Daoy (cell line): Measurements from ENCODE around the gene ASIP. TPM values are rescaled to one million over a fixed set of nuclear protein-coding genes. Genes with fewer than 3 reads are reported as not detected.
"Not testable (repeated sequence)": the region's sequence is repeated elsewhere in the genome, so short reads cannot be mapped to it uniquely, and the experiment has no call there.

Experiments used
- DNase-seq: peaks from one replicate; pipeline ENCODE4 v3.0.0-alpha.2; 2015; ENCODE audit warnings: low read depth
- total RNA-seq: library from RNA; depleted of rRNA; stranded (reverse); fragments of >200 nt; shearing (Covaris generic); gene quantifications from 2 replicates; pipeline ENCODE4 v1.2.3, GENCODE V29; 2014; rRNA removed

ASIP gene, protein sequence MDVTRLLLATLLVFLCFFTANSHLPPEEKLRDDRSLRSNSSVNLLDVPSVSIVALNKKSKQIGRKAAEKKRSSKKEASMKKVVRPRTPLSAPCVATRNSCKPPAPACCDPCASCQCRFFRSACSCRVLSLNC
- not detected in 2 replicates for total RNA-seq

GRCh38 chr20:34240693-34241615, at the start of gene ASIP:
ASIP (plus strand) TSS chr20:34241423; CDS start chr20:34260375, 18,952 bp downstream.
- DNase-seq, result no peak

DNA sequence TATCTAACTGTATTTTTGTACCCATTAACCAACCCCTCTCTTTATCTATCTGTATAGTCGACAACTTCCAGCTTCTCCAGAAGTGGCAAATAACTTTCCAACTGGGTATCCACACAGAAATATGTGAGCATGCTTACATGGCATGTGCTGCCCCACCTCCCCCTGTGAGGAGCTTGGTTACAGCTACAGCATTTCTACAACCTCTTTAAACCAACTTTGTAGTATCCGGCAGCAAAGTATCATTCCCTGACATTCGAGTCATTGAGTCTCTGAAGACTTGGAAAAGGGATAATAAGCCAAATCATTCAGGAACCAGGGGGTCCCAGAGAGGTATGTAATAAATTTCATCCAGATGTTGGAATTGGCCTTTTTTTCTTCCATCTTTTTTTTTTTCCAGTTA, 48.2 kb upstream of the ASIP start:
- no peak for DNase-seq

GRCh38 chr20:34199183-34199582, 42.0 kb upstream of the ASIP start:
- DNase-seq, result no peak

DNA sequence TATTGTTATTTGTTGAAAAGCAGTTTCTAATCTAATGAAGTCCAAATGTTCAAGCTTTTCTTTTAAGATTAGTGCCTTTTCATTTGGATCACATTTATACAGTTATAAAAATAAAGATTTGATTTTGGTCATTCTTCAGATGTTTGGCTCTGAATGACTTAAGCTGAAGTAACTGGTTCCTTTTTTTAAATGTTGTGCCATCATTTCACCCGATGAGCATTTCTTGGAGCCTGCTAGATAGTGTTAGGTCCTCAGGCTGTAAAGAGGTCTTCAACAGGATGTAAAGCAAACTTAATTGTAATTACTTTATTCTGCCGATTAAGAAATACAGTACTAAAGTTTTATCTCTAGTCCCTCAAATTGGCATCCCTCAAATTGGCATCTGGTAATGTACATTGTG, 41.2 kb upstream of the ASIP start:
- no peak for DNase-seq

- DNase-seq, result no peak
These were observed 39.7 kb upstream of the ASIP start for GRCh38 chr20:34201531-34201930.

DNA sequence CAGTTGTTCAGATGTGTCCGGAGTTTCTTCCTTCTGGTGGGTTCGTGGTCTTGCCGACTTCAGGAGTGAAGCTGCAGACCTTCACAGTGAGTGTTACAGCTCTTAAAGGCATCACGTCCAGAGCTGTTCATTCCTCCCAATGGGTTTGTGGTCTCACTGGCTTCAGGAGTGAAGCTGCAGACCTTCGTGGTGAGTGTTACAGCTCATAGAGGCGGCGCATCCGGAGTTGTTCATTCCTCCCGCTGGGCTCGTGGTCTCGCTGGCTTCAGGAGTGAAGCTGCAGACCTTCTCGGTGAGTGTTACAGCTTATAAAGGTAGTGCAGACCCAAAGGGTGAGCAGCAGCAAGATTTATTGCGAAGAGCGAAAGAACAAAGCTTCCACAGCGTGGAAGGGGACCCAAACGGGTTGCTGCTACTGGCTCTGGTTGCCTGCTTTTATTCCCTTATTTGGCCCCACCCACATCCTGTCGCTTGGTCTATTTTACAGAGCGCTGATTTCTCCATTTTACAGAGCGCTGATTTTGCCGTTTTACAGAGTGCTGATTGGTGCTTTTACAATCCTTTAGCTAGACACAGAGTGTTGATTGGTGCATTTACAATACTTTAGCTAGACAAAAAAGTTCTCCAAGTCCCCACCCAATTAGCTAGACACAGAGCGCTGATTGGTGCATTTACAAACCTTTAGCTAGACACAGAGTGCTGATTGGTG, 35.9 kb upstream of the ASIP start:
- peak; percentile 49 for DNase-seq

DNA sequence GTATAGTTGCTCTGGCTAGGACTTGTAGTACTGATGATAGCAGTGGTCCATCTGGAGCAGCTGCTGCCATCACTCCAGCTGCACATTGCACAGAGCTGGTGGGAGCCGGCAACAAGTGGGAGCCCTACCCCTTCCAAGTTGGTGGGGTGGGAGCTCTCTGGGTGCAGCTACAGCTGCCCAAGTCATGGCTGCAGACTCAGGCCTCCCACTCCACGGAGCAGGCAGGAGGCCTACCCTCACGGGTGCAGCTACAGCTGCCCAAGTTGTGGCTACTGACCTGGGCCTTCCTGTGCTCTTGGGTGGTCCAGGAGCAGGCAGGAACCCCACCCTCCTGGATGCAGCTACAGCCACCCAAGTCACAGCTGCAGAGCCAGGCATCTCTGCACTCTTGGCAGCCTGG, 32.1 kb upstream of the ASIP start:
- no peak for DNase-seq

DNA sequence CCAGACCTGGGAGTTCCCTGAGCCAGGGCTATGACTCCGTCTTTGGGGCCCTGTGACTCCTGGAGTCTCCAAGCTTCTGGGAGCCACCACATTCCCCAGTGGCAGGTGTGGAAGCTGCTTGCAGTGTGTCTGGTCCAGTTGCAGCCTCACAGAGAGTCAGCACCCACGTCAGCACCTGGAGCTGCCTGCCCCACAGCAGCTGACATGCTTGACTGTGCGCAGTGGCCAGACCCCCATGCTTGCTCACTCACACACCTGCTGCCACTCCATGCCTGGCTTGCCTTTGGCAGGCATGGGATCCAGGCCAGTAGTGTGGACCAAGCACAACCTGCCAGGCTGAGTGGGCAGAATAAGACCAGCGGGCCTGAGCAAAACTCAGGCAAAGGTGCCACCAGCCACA, 31.0 kb upstream of the ASIP start:
- no peak for DNase-seq

- DNase-seq, result no peak
These were observed 29.6 kb upstream of the ASIP start for GRCh38 chr20:34211591-34211990.

DNA sequence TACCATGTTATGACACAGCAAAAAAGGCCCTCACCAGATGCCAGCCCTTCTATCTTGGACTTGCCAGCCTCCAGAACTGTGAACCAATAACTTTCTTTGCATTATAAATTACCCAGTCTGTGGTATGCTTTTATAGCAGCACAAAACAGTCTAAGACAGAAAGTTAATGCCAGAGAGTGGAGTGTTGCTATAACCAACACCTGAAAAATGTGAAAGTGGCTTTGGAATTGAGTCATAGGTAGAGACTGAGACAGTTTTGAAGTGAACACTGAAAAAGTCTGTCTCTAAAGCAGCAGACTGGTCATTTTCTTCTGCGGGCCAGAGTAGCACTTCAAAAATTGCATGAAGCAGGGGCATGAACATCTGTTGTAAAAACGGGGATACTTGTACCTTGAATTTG, 28.0 kb upstream of the ASIP start:
- no peak for DNase-seq

- DNase-seq, result peak; percentile 84
These were observed 25.4 kb upstream of the ASIP start for GRCh38 chr20:34215711-34216381.

DNA sequence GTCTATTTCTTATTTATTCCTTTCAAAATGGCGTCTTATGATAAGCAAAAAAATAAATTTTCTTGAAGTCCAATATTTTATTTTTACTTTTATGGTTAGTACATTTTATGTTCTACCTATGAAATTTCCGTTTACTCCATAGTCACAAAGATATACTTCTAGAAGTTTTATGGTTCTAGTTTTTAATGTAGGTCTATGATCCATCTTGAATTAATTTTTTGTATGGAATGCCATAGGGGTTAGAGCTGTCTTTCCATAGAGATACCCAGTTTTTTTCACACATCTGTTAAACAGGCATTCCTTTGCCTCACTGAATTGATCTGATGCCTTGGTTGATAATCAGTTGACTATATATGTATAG, 24.9 kb upstream of the ASIP start:
- DNase-seq, result no peak

- DNase-seq, result peak; percentile 69
These were observed 20.7 kb upstream of the ASIP start for GRCh38 chr20:34220561-34220960.

GRCh38 chr20:34222208-34222607, 19.0 kb upstream of the ASIP start:
- DNase-seq, result peak; percentile 80

DNA sequence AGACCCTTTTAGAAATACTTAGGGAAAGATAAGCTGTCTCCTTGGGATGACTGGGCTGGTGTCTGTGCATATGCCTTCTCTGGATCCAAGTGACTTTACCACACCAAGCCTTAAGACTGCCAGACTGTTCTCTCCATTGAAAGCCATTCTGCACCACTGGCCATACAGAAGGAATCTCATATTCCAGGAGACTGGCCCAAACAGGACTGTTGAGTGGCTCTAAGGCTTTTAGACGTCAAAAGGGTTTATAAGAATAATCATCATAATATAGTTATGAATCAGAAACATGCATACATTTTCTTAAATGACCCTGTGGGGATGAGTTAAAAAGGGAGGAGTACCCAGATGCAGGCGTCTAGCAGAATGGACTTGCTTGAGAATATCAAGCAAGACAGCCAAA, 17.0 kb upstream of the ASIP start:
- not testable (repeated sequence) for DNase-seq

DNA sequence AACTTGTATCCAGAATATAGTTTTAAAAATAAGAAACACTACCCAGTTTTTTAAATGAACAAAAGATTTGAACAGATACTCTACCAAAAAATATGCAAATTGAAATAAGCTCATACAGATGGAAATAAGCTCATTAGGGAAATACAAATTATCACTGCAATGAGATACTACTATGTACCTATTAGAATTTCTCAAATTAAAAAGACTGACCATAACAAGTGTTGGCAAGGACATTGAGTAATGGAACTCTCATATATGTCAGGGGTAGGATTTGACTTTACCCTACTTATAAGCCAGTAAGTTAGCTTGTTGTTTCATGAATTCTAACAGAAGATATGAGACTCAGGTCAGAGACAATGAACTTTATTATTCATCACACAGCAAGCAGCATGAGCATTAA, 9.6 kb upstream of the ASIP start:
- no peak for DNase-seq

GRCh38 chr20:34232494-34233087, 8.6 kb upstream of the ASIP start:
- no peak for DNase-seq

DNA sequence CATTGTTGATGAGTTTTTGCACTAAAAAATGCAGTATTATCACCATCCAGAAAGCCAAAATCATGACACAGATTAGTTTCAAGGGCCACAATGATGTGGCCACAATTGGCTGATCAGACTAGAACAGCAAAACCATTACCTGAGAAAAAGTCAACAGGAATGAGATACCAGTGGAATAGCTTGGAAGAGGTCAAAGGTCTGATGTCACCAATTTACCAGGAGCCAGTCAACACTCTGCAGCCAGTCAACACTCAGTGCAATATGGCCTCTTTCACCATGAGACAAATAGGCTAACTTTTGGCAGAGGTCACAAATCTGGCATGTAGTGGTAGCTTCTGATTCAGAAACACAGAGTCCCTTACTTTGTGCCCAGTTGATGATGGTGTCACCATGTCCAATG, 7.5 kb upstream of the ASIP start:
- DNase-seq, result no peak

DNA sequence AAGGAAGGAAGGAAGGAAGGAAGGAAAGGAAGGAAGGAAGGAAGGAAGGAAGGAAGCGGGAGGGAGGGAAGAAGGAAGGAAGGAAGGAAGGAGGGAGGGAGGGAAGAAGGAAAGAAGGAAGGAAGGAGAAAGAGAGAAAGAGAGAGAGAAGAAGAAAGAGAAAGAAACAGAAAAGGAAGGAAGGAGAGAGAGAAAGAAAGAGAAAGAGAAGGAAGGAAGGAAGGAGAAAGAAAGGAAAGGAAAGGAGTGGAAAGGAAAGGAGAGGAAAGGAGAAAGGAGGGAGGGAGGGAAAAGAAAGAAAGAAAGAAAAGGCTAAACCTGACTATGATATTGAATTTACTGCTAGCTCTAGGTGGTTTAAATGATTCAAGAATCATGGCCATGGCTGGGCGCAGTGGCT, 5.3 kb upstream of the ASIP start:
- no peak for DNase-seq

GRCh38 chr20:34237942-34238341, 3.3 kb upstream of the ASIP start:
- DNase-seq, result no peak

DNA sequence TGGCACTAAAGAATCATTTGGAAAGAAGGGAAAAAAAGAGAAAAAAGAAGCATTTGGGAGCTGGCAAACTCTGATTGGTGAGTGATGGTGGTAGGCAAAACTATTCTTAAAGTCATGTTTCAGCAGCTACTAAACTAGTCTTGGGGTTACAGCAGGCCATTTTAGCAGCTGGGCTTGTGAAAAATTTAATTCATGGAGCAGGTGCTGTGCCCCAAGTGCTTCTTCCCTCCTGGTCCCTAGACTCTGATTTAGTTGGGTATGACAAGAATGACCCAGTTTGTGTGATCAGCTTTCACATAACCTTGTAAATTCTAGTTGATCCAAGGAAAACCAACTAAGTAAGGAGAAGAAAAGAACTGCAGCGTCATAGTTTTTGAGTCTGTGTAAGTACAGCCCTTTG, 1.1 kb upstream of the ASIP start:
- DNase-seq, result no peak

DNA sequence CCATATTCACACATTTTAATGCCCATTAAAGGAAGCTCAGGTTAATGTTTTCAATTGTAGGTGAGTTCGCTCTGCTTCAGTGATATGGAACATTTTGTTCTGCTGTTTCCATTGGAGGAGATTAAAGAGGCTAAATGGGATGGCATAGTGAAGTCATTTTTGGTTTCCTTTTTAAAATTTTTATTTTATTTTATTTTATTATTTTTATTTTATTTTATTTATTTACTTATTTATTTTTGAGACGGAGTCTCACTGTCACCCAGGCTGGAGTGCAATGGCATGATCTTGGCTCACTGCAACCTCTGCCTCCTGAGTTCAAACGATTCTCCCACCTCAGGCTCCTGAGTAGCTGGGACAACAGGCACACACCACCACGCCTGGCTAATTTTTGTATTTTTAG, 792 bp downstream of the ASIP start:
- DNase-seq, result not testable (repeated sequence)
